Gastroesophageal sphincter (tissue), 4 donors: ENCODE data around the gene DGKE. TPM values are rescaled to one million over a fixed set of nuclear protein-coding genes. Genes with fewer than 3 reads are reported as not detected.

Experiments used
- ATAC-seq: fragments of 150-250 bp; one replicate; pipeline ENCODE4 v1.9.1; 2016; ENCODE audit warnings: mild to moderate bottlenecking, moderate library complexity
- H3K27ac ChIP-seq, 4 donors: fragments of 200-600 bp; sonication (generic) in 3 of 4; 1 replicate in 3 of 4; 2 replicates in 1 of 4; pipeline ENCODE4 v1.5.1; 2016 to 2019
- H3K27me3 ChIP-seq: fragments of 200-600 bp; sonication (generic); one replicate; pipeline ENCODE4 v1.5.1; 2019
- H3K36me3 ChIP-seq, 2 donors: fragments of 200-600 bp; sonication (generic); one replicate each; pipeline ENCODE4 v1.5.1; 2019; ENCODE audit warnings: control low read depth in 1 of 2
- H3K4me1 ChIP-seq, 3 donors: fragments of 200-600 bp; sonication (generic); 1 replicate in 2 of 3; 2 replicates in 1 of 3; pipeline ENCODE4 v1.5.1; 2016 to 2019; ENCODE audit warnings: control low read depth in 2 of 3
- H3K4me3 ChIP-seq, 2 donors: fragments of 200-600 bp; sonication (generic); one replicate each; pipeline ENCODE4 v1.5.1; 2019; ENCODE audit warnings: mild to moderate bottlenecking in 1 of 2, moderate library complexity in 1 of 2
- H3K9me3 ChIP-seq, 3 donors: fragments of 200-600 bp; sonication (generic); one replicate each; pipeline ENCODE4 v1.5.1; 2017 to 2019; ENCODE audit warnings: control low read depth in 2 of 3
- CTCF ChIP-seq, 4 experiments: fragments of 200-600 bp in 2 of 4; fragments of 450-650 bp in 2 of 4; sonication (generic) in 1 of 4; IDR thresholded peaks; one replicate each; pipeline ENCODE4 v1.5.1; 2017 to 2019; ENCODE audit warnings: antibody characterized with exemption in 4 of 4, mild to moderate bottlenecking in 2 of 4, moderate library complexity in 2 of 4
- EP300 ChIP-seq: sonication (generic); formaldehyde crosslinking; IDR thresholded peaks from one replicate; pipeline ENCODE4 v1.6.1; 2017; ENCODE audit warnings: antibody characterized with exemption, mild to moderate bottlenecking
- POLR2A ChIP-seq, 2 donors: fragments of 450-650 bp; IDR thresholded peaks; one replicate each; pipeline ENCODE4 v1.6.1; 2017; ENCODE audit warnings: antibody characterized with exemption in 2 of 2, mild to moderate bottlenecking in 2 of 2, moderate library complexity in 1 of 2
- POLR2AphosphoS5 ChIP-seq: sonication (generic); formaldehyde crosslinking; IDR thresholded peaks from one replicate; pipeline ENCODE4 v1.6.1; 2017; ENCODE audit warnings: antibody characterized with exemption
- WGBS, 2 donors: methylation state at CpG; one replicate each; pipeline ENCODE4 v1.1.5; 2018; ENCODE audit warnings: low coverage in 1 of 2; 5-methylcytosine and 5-hydroxymethylcytosine counted together
- total RNA-seq, 4 donors: library from RNA; depleted of rRNA; stranded (reverse); fragments of >200 nt; gene quantifications; one replicate each; pipeline ENCODE4 v1.1.0, GENCODE V29; 2016

Gene DGKE
- total RNA-seq, 4 donors from 2014 or later = 8.4 to 12.5 (median 9.7) TPM

GRCh38 chr17:56892333-56892732 lies 58.4 kb downstream of the DGKE start:
- no peak overlapping the region for H3K4me3 ChIP-seq
- H3K36me3 ChIP-seq = peaks cover 0 to 99% of the 10 kb centered on the region in 2 donors
- WGBS, 2 donors = 90 to 100% methylated on average over 1 of the region's 1 CpG
- no peaks in the 10 kb centered on the region for H3K27me3 ChIP-seq
- peaks cover 0 to 10% (median 0%) of the 10 kb centered on the region in 3 donors for H3K9me3 ChIP-seq
- no peak for TF ChIP-seq EP300
- TF ChIP-seq CTCF (IDR thresholded peaks at IDR 0.05) = no peak
- TF ChIP-seq POLR2AphosphoS5 = no peak
- no peak for TF ChIP-seq POLR2A (IDR thresholded peaks at IDR 0.05)
- no peak overlapping the region for H3K27ac ChIP-seq
- no peak for ATAC-seq
- H3K4me1 ChIP-seq = no peaks in the 10 kb centered on the region

- 75% methylated on average over 7 of the region's 7 CpGs; no CpG with 5 or more reads in 1 of the 2 donors for WGBS, 2 donors
- H3K4me3 ChIP-seq = no peak overlapping the region
- no peaks in the 10 kb centered on the region for H3K27me3 ChIP-seq
- no peak overlapping the region for H3K27ac ChIP-seq
- no peaks in the 10 kb centered on the region for H3K4me1 ChIP-seq
- peaks cover 0 to 1% (median 0%) of the 10 kb centered on the region in 3 donors for H3K9me3 ChIP-seq
- TF ChIP-seq POLR2A (IDR thresholded peaks at IDR 0.05) (no peak), CTCF (IDR thresholded peaks at IDR 0.05) (no peak), POLR2AphosphoS5 (no peak), EP300 (no peak)
- no peak for ATAC-seq
- peaks cover 0 to 99% of the 10 kb centered on the region in 2 donors for H3K36me3 ChIP-seq
Observed at GRCh38 chr17:56893503-56893902, 59.6 kb downstream of the DGKE start.

GRCh38 chr17:56894859-56895455 lies 61.0 kb downstream of the DGKE start:
- no peaks in the 10 kb centered on the region for H3K4me1 ChIP-seq
- no peaks in the 10 kb centered on the region for H3K9me3 ChIP-seq
- H3K36me3 ChIP-seq = peaks cover 0 to 100% of the 10 kb centered on the region in 2 donors
- H3K27me3 ChIP-seq = no peaks in the 10 kb centered on the region
- WGBS, 2 donors = 77 to 87% methylated on average over 12 to 13 of the region's 20 CpGs
- no peak for ATAC-seq
- H3K4me3 ChIP-seq = no peak overlapping the region
- TF ChIP-seq EP300 (no peak), POLR2A (IDR thresholded peaks at IDR 0.05) (no peak), POLR2AphosphoS5 (no peak), CTCF (IDR thresholded peaks at IDR 0.05) (no peak)
- H3K27ac ChIP-seq = no peak overlapping the region

GRCh38 chr17:56896217-56896967 lies 62.4 kb downstream of the DGKE start:
- peaks cover 0 to 100% of the 10 kb centered on the region in 2 donors for H3K36me3 ChIP-seq
- no peaks in the 10 kb centered on the region for H3K4me1 ChIP-seq
- ATAC-seq = no peak
- TF ChIP-seq EP300 = no peak
- H3K9me3 ChIP-seq = no peaks in the 10 kb centered on the region
- H3K27ac ChIP-seq = no peak overlapping the region
- no peak overlapping the region for H3K4me3 ChIP-seq
- 83% methylated on average over 2 to 3 of the region's 3 CpGs for WGBS, 2 donors
- H3K27me3 ChIP-seq = no peaks in the 10 kb centered on the region

- TF ChIP-seq POLR2AphosphoS5 (no peak), POLR2A (IDR thresholded peaks at IDR 0.05) (no peak), CTCF (IDR thresholded peaks at IDR 0.05) (no peak), EP300 (no peak)
- Histone ChIP-seq H3K36me3 (peaks cover 0 to 100% of the 10 kb centered on the region in 2 donors), H3K27ac (no peak overlapping the region), H3K4me3 (no peak overlapping the region), H3K9me3 (no peaks in the 10 kb centered on the region), H3K4me1 (no peaks in the 10 kb centered on the region), H3K27me3 (no peaks in the 10 kb centered on the region)
- WGBS, 2 donors = 69 to 85% methylated on average over 2 of the region's 4 CpGs
- ATAC-seq = no peak
Observed at GRCh38 chr17:56896968-56897359, 63.0 kb downstream of the DGKE start.
